ENCODE data around the gene GRM4.

The GRM4 gene

DNA sequence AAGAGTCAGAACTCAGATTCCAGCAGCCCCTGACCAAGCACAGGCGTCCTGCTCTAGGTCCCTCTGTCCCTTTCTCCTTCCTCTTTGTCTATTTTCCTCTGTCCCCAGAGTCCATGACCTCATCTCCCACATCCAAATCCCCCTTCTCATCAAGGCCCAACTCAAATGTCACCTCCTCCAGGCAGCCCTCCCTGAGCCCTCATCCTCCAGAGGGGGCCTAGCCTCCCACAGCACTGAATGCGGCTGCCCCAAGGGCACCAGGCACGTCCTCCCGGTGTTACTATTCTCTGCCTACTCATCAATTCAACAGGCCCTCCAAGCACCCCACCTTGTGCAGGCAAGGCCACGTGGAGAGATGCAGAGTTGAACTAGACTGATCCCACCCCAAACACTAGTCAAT, 49.7 kb downstream of the GRM4 start:
- DNase-seq (ENCODE audit: low read depth) = no peak
- TF ChIP-seq, protein P1, sequence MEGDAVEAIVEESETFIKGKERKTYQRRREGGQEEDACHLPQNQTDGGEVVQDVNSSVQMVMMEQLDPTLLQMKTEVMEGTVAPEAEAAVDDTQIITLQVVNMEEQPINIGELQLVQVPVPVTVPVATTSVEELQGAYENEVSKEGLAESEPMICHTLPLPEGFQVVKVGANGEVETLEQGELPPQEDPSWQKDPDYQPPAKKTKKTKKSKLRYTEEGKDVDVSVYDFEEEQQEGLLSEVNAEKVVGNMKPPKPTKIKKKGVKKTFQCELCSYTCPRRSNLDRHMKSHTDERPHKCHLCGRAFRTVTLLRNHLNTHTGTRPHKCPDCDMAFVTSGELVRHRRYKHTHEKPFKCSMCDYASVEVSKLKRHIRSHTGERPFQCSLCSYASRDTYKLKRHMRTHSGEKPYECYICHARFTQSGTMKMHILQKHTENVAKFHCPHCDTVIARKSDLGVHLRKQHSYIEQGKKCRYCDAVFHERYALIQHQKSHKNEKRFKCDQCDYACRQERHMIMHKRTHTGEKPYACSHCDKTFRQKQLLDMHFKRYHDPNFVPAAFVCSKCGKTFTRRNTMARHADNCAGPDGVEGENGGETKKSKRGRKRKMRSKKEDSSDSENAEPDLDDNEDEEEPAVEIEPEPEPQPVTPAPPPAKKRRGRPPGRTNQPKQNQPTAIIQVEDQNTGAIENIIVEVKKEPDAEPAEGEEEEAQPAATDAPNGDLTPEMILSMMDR (IDR thresholded peaks at IDR 0.05; ENCODE audit: control insufficient read depth, insufficient read depth, low read depth, low read length, missing control alignments) = no peak

DNA sequence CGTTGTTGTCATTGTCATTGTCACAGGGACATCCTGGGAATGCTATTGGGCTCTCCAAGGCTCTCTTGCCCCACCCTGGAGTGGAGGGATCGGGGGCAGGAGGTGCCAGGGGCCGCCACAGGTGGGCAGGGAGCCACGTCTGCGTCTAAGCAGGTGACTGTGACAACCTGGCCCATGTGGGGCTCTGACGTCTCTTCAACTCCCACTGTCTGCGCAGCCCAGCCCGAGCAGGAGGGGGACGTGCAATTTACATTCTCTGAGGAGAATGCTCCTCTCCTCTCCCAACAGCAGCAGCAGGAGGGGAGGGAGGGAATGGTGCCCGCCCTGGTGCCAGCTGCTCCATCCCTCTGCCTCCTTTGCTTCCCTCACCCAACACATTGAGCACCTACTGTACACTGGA, 50.1 kb downstream of the GRM4 start:
- DNase-seq (ENCODE audit: low read depth) = no peak
- no peak overlapping the region for H3K4me3 ChIP-seq (ENCODE audit: control insufficient read depth, low read depth, low read length)
- TF ChIP-seq, protein P1 (IDR thresholded peaks at IDR 0.05; ENCODE audit: control insufficient read depth, insufficient read depth, low read depth, low read length, missing control alignments) = no peak

More for the DNA sequence above, 49.7 kb downstream of the GRM4 start:
- no peak overlapping the region for H3K4me3 ChIP-seq (ENCODE audit: control insufficient read depth, low read depth, low read length)

DNA sequence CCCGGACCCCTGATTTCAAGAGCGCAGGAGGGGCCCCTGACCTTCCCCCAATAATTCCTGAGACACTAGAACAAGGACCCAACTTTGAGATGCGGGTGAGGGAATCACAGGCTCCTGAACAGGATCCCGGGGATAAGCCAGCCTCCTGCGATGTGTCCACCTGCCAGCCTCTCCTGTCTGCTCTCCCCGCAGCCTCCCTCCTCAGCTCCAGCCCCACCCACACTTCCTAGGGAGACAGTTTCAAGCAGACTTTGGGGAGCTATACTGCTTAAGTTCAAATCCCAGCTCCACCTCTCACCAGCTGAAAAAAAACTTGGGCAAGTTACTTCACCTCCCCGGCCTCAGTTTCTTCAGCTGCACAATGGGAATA, 50.8 kb downstream of the GRM4 start:
- TF ChIP-seq, protein P1 (IDR thresholded peaks at IDR 0.05; ENCODE audit: control insufficient read depth, insufficient read depth, low read depth, low read length, missing control alignments) = no peak
- DNase-seq (ENCODE audit: low read depth) = no peak
- no peak overlapping the region for H3K4me3 ChIP-seq (ENCODE audit: control insufficient read depth, low read depth, low read length)

DNA sequence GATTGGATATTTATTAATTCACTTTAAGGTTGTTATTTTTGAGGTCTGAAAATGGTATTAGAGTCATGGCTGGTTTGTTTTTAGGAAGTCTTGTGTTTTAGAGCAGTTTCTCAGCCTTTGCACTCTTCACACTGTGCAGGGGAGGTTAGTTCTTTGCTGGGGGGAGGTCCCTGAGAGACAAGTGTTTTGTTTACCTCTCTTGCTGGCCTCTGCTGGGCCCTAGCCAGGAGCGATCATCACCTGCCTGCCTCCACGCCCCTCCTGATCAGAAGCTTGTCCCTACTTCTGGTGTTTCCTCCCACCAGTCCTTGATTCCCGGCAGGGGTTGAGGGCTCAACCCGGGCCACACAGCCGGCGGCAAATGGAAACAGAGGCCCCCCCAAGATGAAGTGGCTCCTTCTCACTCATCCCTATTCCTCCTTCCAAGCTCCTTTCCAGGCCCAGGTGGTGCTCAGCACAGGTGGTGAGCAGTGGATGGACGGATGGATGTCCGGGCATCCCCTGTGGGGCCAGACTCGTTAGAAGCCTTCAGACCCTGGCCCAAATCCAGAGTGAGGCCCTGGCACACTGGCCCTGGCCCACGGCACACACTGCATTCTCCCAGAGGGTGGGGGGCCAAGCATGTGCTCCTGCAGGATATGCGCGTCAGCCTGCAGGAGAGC, 51.3 kb downstream of the GRM4 start:
- TF ChIP-seq, protein P1 (IDR thresholded peaks at IDR 0.05; ENCODE audit: control insufficient read depth, insufficient read depth, low read depth, low read length, missing control alignments) = no peak
- no peak for DNase-seq (ENCODE audit: low read depth)
- H3K4me3 ChIP-seq (ENCODE audit: control insufficient read depth, low read depth, low read length) = no peak overlapping the region

DNA sequence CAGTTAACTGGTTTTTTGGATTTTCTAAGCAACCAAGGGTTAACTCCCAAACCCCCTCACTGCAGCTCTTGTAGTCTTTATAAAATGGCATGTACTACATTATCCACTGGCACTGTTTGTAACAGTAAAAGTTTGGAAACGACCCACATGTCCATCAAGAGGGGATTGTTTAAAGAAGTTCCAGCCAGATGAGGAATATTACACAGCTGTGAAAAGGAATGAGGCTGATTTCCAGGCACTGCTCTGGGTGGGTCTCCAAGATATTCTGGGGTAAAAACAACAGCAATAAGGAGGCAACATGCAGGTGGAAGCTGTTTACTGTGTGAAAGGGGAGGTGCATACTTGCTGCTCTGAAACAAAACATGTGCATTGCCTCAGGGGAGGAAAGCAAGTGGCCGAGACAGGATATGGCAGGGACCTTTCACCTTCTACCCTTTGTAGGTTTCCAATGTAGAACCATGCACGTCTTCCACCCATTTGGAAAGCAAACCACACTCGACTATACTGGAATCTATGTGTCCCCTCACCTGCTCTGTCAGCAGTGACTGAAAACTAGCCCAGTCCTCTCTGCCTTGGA, 51.9 kb downstream of the GRM4 start:
- no peak overlapping the region for H3K4me3 ChIP-seq (ENCODE audit: control insufficient read depth, low read depth, low read length)
- no peak for DNase-seq (ENCODE audit: low read depth)
- TF ChIP-seq, protein P1 (IDR thresholded peaks at IDR 0.05; ENCODE audit: control insufficient read depth, insufficient read depth, low read depth, low read length, missing control alignments) = no peak

DNA sequence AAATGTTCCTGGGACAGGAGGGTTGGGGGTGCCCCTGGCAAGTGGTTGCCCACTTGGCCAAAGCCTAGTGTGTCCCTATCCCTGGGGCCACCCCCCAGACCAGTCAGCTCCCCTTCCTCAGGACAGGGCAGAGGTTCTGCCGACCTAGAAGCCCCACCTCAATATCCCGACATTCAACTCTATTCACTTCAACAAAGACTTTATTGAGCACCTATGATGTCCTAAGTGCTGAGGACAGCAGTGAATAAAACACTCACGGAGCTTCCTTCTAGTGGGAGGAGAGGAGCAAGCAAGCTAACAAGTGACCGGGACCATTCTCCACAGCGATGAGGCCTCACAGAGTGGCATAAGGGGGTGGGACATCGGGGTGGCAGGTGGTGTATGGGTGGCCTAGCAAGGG, 52.7 kb downstream of the GRM4 start:
- no peak for DNase-seq (ENCODE audit: low read depth)
- TF ChIP-seq, protein P1 (IDR thresholded peaks at IDR 0.05; ENCODE audit: control insufficient read depth, insufficient read depth, low read depth, low read length, missing control alignments) = no peak
- H3K4me3 ChIP-seq (ENCODE audit: control insufficient read depth, low read depth, low read length) = no peak overlapping the region
